Loucy (cell line): ENCODE data around the gene ELL2.

Source experiments
- H2AFZ ChIP-seq: fragments of 200-600 bp; sonication (generic); 2 replicates; pipeline ENCODE4 v1.6.0; 2016; ENCODE audit warnings: antibody characterized with exemption, mild to moderate bottlenecking, low read length, moderate library complexity
- H3F3A ChIP-seq: fragments of 200-600 bp; 2 replicates; pipeline ENCODE4 v1.6.0; 2016; ENCODE audit warnings: antibody characterized with exemption, low read depth, mild to moderate bottlenecking
- H3K27me3 ChIP-seq: fragments of 200-600 bp; sonication (generic); 2 replicates; pipeline ENCODE4 v1.6.1; 2014; ENCODE audit warnings: low read length, mild to moderate bottlenecking; ENCODE audit not compliant: insufficient read depth, poor library complexity, severe bottlenecking
- H3K36me3 ChIP-seq: fragments of 200-600 bp; sonication (generic); 2 replicates; pipeline ENCODE4 v1.6.1; 2016; ENCODE audit warnings: low read length; ENCODE audit not compliant: insufficient read depth
- H3K4me1 ChIP-seq: fragments of 200-600 bp; sonication (generic); 2 replicates; pipeline ENCODE4 v1.5.1; 2014; ENCODE audit warnings: low read length, mild to moderate bottlenecking; ENCODE audit not compliant: insufficient read depth, poor library complexity, severe bottlenecking
- H3K4me2 ChIP-seq: fragments of 200-600 bp; sonication (generic); 2 replicates; pipeline ENCODE4 v1.6.0; 2014; ENCODE audit warnings: antibody characterized with exemption, low read length, low read depth, mild to moderate bottlenecking; ENCODE audit not compliant: poor library complexity, severe bottlenecking
- H3K4me3 ChIP-seq: fragments of 200-600 bp; sonication (generic); 2 replicates; pipeline ENCODE4 v1.5.1; 2014; ENCODE audit warnings: low read length, mild to moderate bottlenecking, mixed read lengths; ENCODE audit not compliant: poor library complexity, severe bottlenecking
- H3K79me2 ChIP-seq: fragments of 200-600 bp; sonication (generic); 2 replicates; pipeline ENCODE4 v1.6.1; 2014; ENCODE audit warnings: low read length; ENCODE audit not compliant: insufficient read depth
- H3K9ac ChIP-seq: fragments of 200-600 bp; sonication (generic); 2 replicates; pipeline ENCODE4 v1.6.0; 2014; ENCODE audit warnings: mild to moderate bottlenecking, low read depth, low read length, moderate library complexity; ENCODE audit not compliant: poor library complexity, severe bottlenecking
- H3K9me2 ChIP-seq: fragments of 200-600 bp; sonication (generic); replicated peaks from 2 replicates; pipeline ENCODE4 v1.6.1; 2016; ENCODE audit warnings: low read depth, low read length, mixed read lengths
- H3K9me3 ChIP-seq: fragments of 200-600 bp; sonication (generic); 2 replicates; pipeline ENCODE4 v1.6.1; 2014; ENCODE audit warnings: mild to moderate bottlenecking, antibody characterized with exemption, low read length, low read depth; ENCODE audit not compliant: insufficient read depth
- H4K20me1 ChIP-seq: fragments of 200-600 bp; sonication (generic); 2 replicates; pipeline ENCODE4 v1.6.0; 2014; ENCODE audit warnings: antibody characterized with exemption, low read length, mild to moderate bottlenecking; ENCODE audit not compliant: insufficient read depth, poor library complexity, severe bottlenecking
- EZH2phosphoT487 ChIP-seq: fragments of 200-600 bp; IDR thresholded peaks from 2 replicates; pipeline ENCODE4 v1.6.1; 2018; ENCODE audit warnings: antibody characterized with exemption, mild to moderate bottlenecking, moderate library complexity, borderline replicate concordance
- TF ChIP-seq, protein P1 (sequence below): fragments of 200-600 bp; sonication (generic); conservative IDR thresholded peaks from 2 replicates; pipeline ENCODE4 v1.5.1; 2014; ENCODE audit warnings: mild to moderate bottlenecking, antibody characterized with exemption, low read length

The ELL2 gene

GRCh38 chr5:95984287-95984938 lies 22.8 kb upstream of the ELL2 start:
- TF ChIP-seq, protein P1, sequence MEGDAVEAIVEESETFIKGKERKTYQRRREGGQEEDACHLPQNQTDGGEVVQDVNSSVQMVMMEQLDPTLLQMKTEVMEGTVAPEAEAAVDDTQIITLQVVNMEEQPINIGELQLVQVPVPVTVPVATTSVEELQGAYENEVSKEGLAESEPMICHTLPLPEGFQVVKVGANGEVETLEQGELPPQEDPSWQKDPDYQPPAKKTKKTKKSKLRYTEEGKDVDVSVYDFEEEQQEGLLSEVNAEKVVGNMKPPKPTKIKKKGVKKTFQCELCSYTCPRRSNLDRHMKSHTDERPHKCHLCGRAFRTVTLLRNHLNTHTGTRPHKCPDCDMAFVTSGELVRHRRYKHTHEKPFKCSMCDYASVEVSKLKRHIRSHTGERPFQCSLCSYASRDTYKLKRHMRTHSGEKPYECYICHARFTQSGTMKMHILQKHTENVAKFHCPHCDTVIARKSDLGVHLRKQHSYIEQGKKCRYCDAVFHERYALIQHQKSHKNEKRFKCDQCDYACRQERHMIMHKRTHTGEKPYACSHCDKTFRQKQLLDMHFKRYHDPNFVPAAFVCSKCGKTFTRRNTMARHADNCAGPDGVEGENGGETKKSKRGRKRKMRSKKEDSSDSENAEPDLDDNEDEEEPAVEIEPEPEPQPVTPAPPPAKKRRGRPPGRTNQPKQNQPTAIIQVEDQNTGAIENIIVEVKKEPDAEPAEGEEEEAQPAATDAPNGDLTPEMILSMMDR = no peak
- TF ChIP-seq EZH2phosphoT487 = no peak
- Histone ChIP-seq H3K4me2 (no peak overlapping the region), H3K36me3 (no peaks in the 10 kb centered on the region), H3K9me3 (no peaks in the 10 kb centered on the region), H3K4me3 (no peak overlapping the region), H3K27me3 (no peaks in the 10 kb centered on the region), H3K79me2 (no peaks in the 10 kb centered on the region), H3K4me1 (peaks cover 14% of the 10 kb centered on the region), H3F3A (no peaks in the 10 kb centered on the region), H4K20me1 (no peaks in the 10 kb centered on the region), H3K9ac (no peak overlapping the region), H3K9me2 (no peaks in the 10 kb centered on the region), H2AFZ (no peak overlapping the region)

GRCh38 chr5:95983509-95983908 lies 21.9 kb upstream of the ELL2 start:
- Histone ChIP-seq H3K9me3 (no peaks in the 10 kb centered on the region), H4K20me1 (no peaks in the 10 kb centered on the region), H3K9ac (no peak overlapping the region), H3K9me2 (no peaks in the 10 kb centered on the region), H3K4me2 (no peak overlapping the region), H3K4me3 (no peak overlapping the region), H3K79me2 (no peaks in the 10 kb centered on the region), H3F3A (no peaks in the 10 kb centered on the region), H3K36me3 (no peaks in the 10 kb centered on the region), H2AFZ (no peak overlapping the region), H3K4me1 (peaks cover 14% of the 10 kb centered on the region), H3K27me3 (no peaks in the 10 kb centered on the region)
- TF ChIP-seq, protein P1 = no peak
- no peak for TF ChIP-seq EZH2phosphoT487

GRCh38 chr5:95983080-95983479 lies 21.4 kb upstream of the ELL2 start:
- Histone ChIP-seq H3K9ac (no peak overlapping the region), H3F3A (no peaks in the 10 kb centered on the region), H3K4me3 (no peak overlapping the region), H3K9me3 (no peaks in the 10 kb centered on the region), H3K79me2 (no peaks in the 10 kb centered on the region), H3K9me2 (no peaks in the 10 kb centered on the region), H3K36me3 (no peaks in the 10 kb centered on the region), H2AFZ (no peak overlapping the region), H3K4me1 (peaks cover 14% of the 10 kb centered on the region), H3K4me2 (no peak overlapping the region), H4K20me1 (no peaks in the 10 kb centered on the region), H3K27me3 (no peaks in the 10 kb centered on the region)
- TF ChIP-seq EZH2phosphoT487 = no peak
- TF ChIP-seq, protein P1 = no peak
